ENCODE data around the gene COPS7A. TPM values are rescaled to one million over a fixed set of nuclear protein-coding genes. Genes with fewer than 3 reads are reported as not detected.
A peak's percentile ranks its signal among the peaks of the same experiment; 100 is the strongest.

Gene COPS7A
- total and polyA plus RNA-seq, 9 of the 15 experiments (the other 6 are each of a cell fraction or from before 2014, with no cell fraction given) = 12.7 to 36.0 (median 24.3) TPM

DNA sequence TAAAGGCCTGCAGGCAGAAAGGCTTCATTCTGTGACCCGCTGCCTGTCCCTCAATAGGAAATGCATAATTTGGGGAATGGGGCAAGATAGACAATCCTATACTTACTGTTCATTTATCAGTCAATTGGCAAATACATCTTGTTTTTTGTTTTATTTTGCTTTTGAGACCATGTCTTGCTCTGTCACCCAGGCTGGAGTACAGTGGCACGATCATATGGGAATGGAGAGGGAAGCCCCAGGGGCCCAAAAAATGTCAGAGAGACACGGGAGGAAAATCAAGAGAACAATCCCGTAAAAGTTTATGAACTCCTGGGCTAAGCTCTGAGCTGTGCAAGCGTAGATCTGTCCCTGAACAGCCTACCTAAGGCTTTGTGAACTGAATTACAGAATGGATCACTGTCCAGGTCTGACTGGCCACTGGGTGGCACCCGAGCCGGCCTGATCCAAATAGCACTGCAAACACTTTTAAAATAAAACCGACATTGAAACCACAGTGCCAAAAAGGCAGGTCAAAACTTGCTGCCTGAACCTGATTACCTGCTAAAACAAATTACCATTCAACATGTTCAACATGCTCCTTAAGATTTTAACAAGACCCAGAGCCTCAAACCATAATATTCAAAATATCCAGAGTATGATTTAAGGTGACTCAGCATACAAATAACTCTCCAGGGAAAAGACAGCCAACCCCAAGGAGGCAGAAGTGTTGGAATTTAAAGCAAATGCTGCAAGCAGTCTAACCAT, 11.8 kb downstream of the COPS7A start:
- Histone ChIP-seq H3K9me1 (ENCODE audit: control insufficient read depth, insufficient read depth, low read length) (no peaks in the 10 kb centered on the region), H3K9ac (ENCODE audit: insufficient read depth in 1 of 2, low read depth in 2 of 2, low read length in 2 of 2) (peak overlapping the region in 1 of 2 experiments; percentile 16; a peak in 2 of 4 replicates), H3K36me3 (ENCODE audit: control insufficient read depth, insufficient read depth, low read length) (peaks cover 9% of the 10 kb centered on the region; the same call in 1 of the 3 replicates), H3K27me3 (ENCODE audit: control insufficient read depth in 2 of 2, insufficient read depth in 2 of 2, low read length in 2 of 2) (no peaks in the 10 kb centered on the region), H3K4me2 (ENCODE audit: insufficient read depth, low read length) (no peak overlapping the region; the same call in 1 of the 2 replicates), H2AFZ (ENCODE audit: low read depth, low read length) (peak overlapping the region; percentile 42), H3K79me2 (ENCODE audit: control insufficient read depth, insufficient read depth, low read length) (no peaks in the 10 kb centered on the region), H3K9me3 (replicated peaks; ENCODE audit: control insufficient read depth, insufficient read depth, low read depth, low read length) (no peaks in the 10 kb centered on the region; the same call in 1 of the 2 replicates), H3K4me1 (replicated peaks in 1 of 2; ENCODE audit: control insufficient read depth in 2 of 2, insufficient read depth in 2 of 2, low read length in 2 of 2) (peaks cover 0 to 2% of the 10 kb centered on the region in 2 experiments; a peak in 2 of 5 replicates), H3K27ac (ENCODE audit: extremely low read depth, low read depth, low read length) (no peak overlapping the region), H3K4me3 (no peak overlapping the region), H4K20me1 (replicated peaks; ENCODE audit: control insufficient read depth, insufficient read depth, low read length) (no peaks in the 10 kb centered on the region)
- BruUV-seq (replicated peaks) = no TSS peak
- POLR2A ChIA-PET = no interaction called here
- FAIRE-seq = peak; percentile 88
- in situ Hi-C loops (cut with MboI) (no loop called here), intact Hi-C loops (cut with micrococcal nuclease) (loop anchor here (1.0 kb wide), 2 partner anchors 44 to 90 kb away; no protein-coding TSS in a partner anchor)
- 35% methylated on average over 7 of the region's 8 CpGs for WGBS (ENCODE audit: insufficient coverage, low coverage, missing lambda C conversion rate)
- ATAC-seq = peak; percentile 97
- CTCF ChIA-PET (ENCODE audit: low intra/inter-chr PET ratio) = interaction anchor here (0.7 to 1.5 kb wide), 3 partner anchors 31 to 90 kb away, joined by 3 to 6 read pairs (median 6); partner anchors contain the start of gene PTMS
- peak; percentile 51 to 67 (median 53) for DNase-seq (ENCODE audit: extremely low read depth in 1 of 4, low spot score in 3 of 4)
- no peak for TF ChIP-seq HMGN3 (IDR thresholded peaks at IDR 0.05; ENCODE audit: borderline replicate concordance, extremely low read depth, insufficient read length, low read depth, low read length)
- no peak for TF ChIP-seq MCM7 (IDR thresholded peaks at IDR 0.05)
- TF ChIP-seq MAFK (IDR thresholded peaks at IDR 0.05; ENCODE audit: low read length) = peak; percentile 28; the same call in 1 of the 2 replicates
- no peak for TF ChIP-seq KHSRP (IDR thresholded peaks at IDR 0.05)
- TF ChIP-seq, protein P1, sequence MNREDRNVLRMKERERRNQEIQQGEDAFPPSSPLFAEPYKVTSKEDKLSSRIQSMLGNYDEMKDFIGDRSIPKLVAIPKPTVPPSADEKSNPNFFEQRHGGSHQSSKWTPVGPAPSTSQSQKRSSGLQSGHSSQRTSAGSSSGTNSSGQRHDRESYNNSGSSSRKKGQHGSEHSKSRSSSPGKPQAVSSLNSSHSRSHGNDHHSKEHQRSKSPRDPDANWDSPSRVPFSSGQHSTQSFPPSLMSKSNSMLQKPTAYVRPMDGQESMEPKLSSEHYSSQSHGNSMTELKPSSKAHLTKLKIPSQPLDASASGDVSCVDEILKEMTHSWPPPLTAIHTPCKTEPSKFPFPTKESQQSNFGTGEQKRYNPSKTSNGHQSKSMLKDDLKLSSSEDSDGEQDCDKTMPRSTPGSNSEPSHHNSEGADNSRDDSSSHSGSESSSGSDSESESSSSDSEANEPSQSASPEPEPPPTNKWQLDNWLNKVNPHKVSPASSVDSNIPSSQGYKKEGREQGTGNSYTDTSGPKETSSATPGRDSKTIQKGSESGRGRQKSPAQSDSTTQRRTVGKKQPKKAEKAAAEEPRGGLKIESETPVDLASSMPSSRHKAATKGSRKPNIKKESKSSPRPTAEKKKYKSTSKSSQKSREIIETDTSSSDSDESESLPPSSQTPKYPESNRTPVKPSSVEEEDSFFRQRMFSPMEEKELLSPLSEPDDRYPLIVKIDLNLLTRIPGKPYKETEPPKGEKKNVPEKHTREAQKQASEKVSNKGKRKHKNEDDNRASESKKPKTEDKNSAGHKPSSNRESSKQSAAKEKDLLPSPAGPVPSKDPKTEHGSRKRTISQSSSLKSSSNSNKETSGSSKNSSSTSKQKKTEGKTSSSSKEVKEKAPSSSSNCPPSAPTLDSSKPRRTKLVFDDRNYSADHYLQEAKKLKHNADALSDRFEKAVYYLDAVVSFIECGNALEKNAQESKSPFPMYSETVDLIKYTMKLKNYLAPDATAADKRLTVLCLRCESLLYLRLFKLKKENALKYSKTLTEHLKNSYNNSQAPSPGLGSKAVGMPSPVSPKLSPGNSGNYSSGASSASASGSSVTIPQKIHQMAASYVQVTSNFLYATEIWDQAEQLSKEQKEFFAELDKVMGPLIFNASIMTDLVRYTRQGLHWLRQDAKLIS (CRISPR knock-in tag; IDR thresholded peaks at IDR 0.05) = no peak
- no peak for TF ChIP-seq MED1 (CRISPR knock-in tag; IDR thresholded peaks at IDR 0.05; ENCODE audit: borderline replicate concordance)
- TF ChIP-seq, protein P2, sequence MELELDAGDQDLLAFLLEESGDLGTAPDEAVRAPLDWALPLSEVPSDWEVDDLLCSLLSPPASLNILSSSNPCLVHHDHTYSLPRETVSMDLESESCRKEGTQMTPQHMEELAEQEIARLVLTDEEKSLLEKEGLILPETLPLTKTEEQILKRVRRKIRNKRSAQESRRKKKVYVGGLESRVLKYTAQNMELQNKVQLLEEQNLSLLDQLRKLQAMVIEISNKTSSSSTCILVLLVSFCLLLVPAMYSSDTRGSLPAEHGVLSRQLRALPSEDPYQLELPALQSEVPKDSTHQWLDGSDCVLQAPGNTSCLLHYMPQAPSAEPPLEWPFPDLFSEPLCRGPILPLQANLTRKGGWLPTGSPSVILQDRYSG (tag; conservative IDR thresholded peaks at IDR 0.05; ENCODE audit: low read depth) = no peak
- TF ChIP-seq, protein P3, sequence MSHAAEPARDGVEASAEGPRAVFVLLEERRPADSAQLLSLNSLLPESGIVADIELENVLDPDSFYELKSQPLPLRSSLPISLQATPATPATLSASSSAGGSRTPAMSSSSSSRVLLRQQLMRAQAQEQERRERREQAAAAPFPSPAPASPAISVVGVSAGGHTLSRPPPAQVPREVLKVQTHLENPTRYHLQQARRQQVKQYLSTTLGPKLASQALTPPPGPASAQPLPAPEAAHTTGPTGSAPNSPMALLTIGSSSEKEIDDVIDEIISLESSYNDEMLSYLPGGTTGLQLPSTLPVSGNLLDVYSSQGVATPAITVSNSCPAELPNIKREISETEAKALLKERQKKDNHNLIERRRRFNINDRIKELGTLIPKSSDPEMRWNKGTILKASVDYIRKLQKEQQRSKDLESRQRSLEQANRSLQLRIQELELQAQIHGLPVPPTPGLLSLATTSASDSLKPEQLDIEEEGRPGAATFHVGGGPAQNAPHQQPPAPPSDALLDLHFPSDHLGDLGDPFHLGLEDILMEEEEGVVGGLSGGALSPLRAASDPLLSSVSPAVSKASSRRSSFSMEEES (CRISPR knock-in tag; IDR thresholded peaks at IDR 0.05) = no peak
- TF ChIP-seq NFYB (IDR thresholded peaks at IDR 0.05; ENCODE audit: extremely low read depth, insufficient read length) = no peak
- TF ChIP-seq, protein P4, sequence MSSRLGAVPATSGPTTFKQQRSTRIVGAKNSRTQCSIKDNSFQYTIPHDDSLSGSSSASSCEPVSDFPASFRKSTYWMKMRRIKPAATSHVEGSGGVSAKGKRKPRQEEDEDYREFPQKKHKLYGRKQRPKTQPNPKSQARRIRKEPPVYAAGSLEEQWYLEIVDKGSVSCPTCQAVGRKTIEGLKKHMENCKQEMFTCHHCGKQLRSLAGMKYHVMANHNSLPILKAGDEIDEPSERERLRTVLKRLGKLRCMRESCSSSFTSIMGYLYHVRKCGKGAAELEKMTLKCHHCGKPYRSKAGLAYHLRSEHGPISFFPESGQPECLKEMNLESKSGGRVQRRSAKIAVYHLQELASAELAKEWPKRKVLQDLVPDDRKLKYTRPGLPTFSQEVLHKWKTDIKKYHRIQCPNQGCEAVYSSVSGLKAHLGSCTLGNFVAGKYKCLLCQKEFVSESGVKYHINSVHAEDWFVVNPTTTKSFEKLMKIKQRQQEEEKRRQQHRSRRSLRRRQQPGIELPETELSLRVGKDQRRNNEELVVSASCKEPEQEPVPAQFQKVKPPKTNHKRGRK (tag; IDR thresholded peaks at IDR 0.05) = no peak
- TF ChIP-seq MYBL2 (IDR thresholded peaks at IDR 0.05; ENCODE audit: low read depth) = peak; percentile 50; the same call in 1 of the 2 replicates
- no peak for TF ChIP-seq MYBL2 (CRISPR knock-in tag; IDR thresholded peaks at IDR 0.05; ENCODE audit: borderline replicate concordance)
- TF ChIP-seq TBL1XR1 (IDR thresholded peaks at IDR 0.05; ENCODE audit: low read length in 2 of 2) = no peak

Measured in K562 (cell line).